ENCODE measurements around the gene PLEKHG7.

The PLEKHG7 gene

DNA sequence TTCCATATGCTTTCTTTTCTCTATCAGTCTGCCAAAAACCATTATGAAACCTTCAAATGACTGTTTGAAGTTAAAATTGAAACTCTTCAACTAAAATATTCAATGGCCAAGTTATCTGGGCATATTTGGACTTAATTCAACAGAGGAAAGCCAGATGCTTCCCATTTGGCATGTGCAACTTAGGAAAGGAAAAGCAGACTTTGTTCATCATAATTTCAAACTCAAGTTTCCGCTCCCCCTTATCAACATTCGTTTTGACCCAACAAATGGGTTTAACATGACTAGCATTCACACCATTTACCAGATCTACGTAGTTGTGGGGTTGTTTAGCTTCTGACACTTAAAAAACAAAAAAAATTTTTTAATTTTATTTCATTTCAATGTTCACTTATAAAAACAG lies 75.7 kb downstream of the PLEKHG7 start:
- no peaks in the 10 kb centered on the region for H4K20me1 ChIP-seq (ENCODE audit: insufficient read depth, low read length)
- no peaks in the 10 kb centered on the region for H3K79me2 ChIP-seq (ENCODE audit: low read length)
- no peak overlapping the region for H3K27ac ChIP-seq (ENCODE audit: low read length)
- no peaks in the 10 kb centered on the region for H3K4me1 ChIP-seq (ENCODE audit: low read length)
- no peak overlapping the region for H2AFZ ChIP-seq (ENCODE audit: low read depth, low read length)
- no peak overlapping the region for H3K9ac ChIP-seq (ENCODE audit: low read length)
- no peaks in the 10 kb centered on the region for H3K27me3 ChIP-seq (ENCODE audit: low read depth, low read length)
- no peaks in the 10 kb centered on the region for H3K9me3 ChIP-seq (ENCODE audit: insufficient read depth, low read length)
- H3K36me3 ChIP-seq (replicated peaks; ENCODE audit: low read depth, low read length): peaks cover 14% of the 10 kb centered on the region
- H3K4me2 ChIP-seq (ENCODE audit: low read length): no peak overlapping the region
- TF ChIP-seq EZH2phosphoT487 (IDR thresholded peaks at IDR 0.05; ENCODE audit: low read depth): no peak
- TF ChIP-seq, protein P1, sequence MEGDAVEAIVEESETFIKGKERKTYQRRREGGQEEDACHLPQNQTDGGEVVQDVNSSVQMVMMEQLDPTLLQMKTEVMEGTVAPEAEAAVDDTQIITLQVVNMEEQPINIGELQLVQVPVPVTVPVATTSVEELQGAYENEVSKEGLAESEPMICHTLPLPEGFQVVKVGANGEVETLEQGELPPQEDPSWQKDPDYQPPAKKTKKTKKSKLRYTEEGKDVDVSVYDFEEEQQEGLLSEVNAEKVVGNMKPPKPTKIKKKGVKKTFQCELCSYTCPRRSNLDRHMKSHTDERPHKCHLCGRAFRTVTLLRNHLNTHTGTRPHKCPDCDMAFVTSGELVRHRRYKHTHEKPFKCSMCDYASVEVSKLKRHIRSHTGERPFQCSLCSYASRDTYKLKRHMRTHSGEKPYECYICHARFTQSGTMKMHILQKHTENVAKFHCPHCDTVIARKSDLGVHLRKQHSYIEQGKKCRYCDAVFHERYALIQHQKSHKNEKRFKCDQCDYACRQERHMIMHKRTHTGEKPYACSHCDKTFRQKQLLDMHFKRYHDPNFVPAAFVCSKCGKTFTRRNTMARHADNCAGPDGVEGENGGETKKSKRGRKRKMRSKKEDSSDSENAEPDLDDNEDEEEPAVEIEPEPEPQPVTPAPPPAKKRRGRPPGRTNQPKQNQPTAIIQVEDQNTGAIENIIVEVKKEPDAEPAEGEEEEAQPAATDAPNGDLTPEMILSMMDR (IDR thresholded peaks at IDR 0.05; ENCODE audit: low read depth, low read length): no peak
- H3K4me3 ChIP-seq (ENCODE audit: low read length): no peak overlapping the region

DNA sequence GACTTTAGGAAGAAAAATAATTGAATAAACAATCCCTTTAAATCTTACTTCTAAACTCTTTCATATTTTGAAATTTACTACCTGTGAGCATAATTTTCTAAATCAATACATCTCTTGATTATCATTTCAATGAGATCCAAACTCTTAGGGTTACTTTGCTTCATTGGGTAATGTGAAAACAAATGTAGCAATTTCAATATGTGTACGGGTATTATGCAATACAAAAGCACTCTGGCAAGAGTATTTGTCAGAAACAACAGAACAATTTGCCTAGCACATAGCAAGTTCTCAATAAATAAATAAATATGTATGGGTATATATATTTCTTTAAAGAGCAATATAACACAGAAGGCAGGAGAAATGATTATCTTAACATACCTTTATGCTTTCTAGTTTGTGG lies 77.1 kb downstream of the PLEKHG7 start:
- peaks cover 14% of the 10 kb centered on the region for H3K36me3 ChIP-seq (replicated peaks; ENCODE audit: low read depth, low read length)

GRCh38 chr12:92784356-92784755 lies 81.6 kb downstream of the PLEKHG7 start:
- Histone ChIP-seq H3K36me3 (replicated peaks; ENCODE audit: low read depth, low read length) (no peaks in the 10 kb centered on the region), H3K79me2 (ENCODE audit: low read length) (no peaks in the 10 kb centered on the region), H3K4me2 (ENCODE audit: low read length) (no peak overlapping the region), H3K4me1 (ENCODE audit: low read length) (no peaks in the 10 kb centered on the region), H3K4me3 (ENCODE audit: low read length) (no peak overlapping the region), H3K27me3 (ENCODE audit: low read depth, low read length) (no peaks in the 10 kb centered on the region), H2AFZ (ENCODE audit: low read depth, low read length) (no peak overlapping the region), H3K27ac (ENCODE audit: low read length) (no peak overlapping the region), H3K9ac (ENCODE audit: low read length) (no peak overlapping the region), H4K20me1 (ENCODE audit: insufficient read depth, low read length) (no peaks in the 10 kb centered on the region), H3K9me3 (ENCODE audit: insufficient read depth, low read length) (no peaks in the 10 kb centered on the region)
- no peak for TF ChIP-seq EZH2phosphoT487 (IDR thresholded peaks at IDR 0.05; ENCODE audit: low read depth)
- TF ChIP-seq, protein P1 (IDR thresholded peaks at IDR 0.05; ENCODE audit: low read depth, low read length): no peak

More for the DNA sequence above, 77.1 kb downstream of the PLEKHG7 start:
- H3K27ac ChIP-seq (ENCODE audit: low read length): no peak overlapping the region
- no peaks in the 10 kb centered on the region for H3K79me2 ChIP-seq (ENCODE audit: low read length)
- H2AFZ ChIP-seq (ENCODE audit: low read depth, low read length): no peak overlapping the region
- H3K9ac ChIP-seq (ENCODE audit: low read length): no peak overlapping the region
- H3K9me3 ChIP-seq (ENCODE audit: insufficient read depth, low read length): no peaks in the 10 kb centered on the region
- H3K4me1 ChIP-seq (ENCODE audit: low read length): no peaks in the 10 kb centered on the region
- no peaks in the 10 kb centered on the region for H4K20me1 ChIP-seq (ENCODE audit: insufficient read depth, low read length)
- no peak overlapping the region for H3K4me3 ChIP-seq (ENCODE audit: low read length)
- H3K4me2 ChIP-seq (ENCODE audit: low read length): no peak overlapping the region
- no peak for TF ChIP-seq EZH2phosphoT487 (IDR thresholded peaks at IDR 0.05; ENCODE audit: low read depth)
- TF ChIP-seq, protein P1 (IDR thresholded peaks at IDR 0.05; ENCODE audit: low read depth, low read length): no peak
- no peaks in the 10 kb centered on the region for H3K27me3 ChIP-seq (ENCODE audit: low read depth, low read length)

DNA sequence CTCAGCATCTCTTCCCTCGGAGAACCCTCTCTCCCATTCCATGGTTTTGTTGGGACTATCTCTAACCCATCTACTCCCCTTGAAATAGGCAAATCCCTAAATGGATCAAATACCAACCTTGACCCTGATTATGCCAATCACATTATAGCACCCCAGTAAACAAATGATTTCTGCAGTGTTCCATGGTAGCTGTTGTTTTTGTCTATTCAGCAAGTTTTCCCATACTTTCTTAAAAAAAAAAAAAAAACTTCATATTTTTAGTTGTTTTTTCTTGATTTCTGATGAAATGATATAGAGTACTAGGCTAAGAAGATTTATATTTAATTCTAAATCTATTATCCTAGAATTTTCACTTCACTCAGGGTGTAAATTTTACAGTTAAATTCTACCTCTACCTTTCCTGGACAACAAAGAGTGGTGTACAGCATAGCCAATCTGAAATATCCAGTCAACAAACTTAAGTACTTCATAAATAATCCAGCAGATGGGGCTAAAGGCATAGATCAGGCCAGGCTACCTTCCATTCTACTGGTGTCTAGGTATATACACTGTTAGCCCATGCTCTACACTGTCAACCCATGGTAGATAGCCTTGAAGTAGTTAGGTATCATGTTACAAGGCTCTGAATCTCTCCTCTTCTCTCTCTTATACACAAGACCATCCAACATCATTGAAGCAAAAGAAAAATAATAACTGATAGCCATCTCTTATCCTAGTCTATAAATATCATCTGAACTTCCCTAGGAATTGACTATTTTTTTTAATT lies 82.2 kb downstream of the PLEKHG7 start:
- no peaks in the 10 kb centered on the region for H3K4me1 ChIP-seq (ENCODE audit: low read length)
- H3K27ac ChIP-seq (ENCODE audit: low read length): no peak overlapping the region
- H3K9ac ChIP-seq (ENCODE audit: low read length): no peak overlapping the region
- H3K79me2 ChIP-seq (ENCODE audit: low read length): no peaks in the 10 kb centered on the region
- H2AFZ ChIP-seq (ENCODE audit: low read depth, low read length): no peak overlapping the region
- no peaks in the 10 kb centered on the region for H4K20me1 ChIP-seq (ENCODE audit: insufficient read depth, low read length)
- H3K9me3 ChIP-seq (ENCODE audit: insufficient read depth, low read length): no peaks in the 10 kb centered on the region
- no peak overlapping the region for H3K4me2 ChIP-seq (ENCODE audit: low read length)
- TF ChIP-seq, protein P1 (IDR thresholded peaks at IDR 0.05; ENCODE audit: low read depth, low read length): peak; percentile 77
- TF ChIP-seq EZH2phosphoT487 (IDR thresholded peaks at IDR 0.05; ENCODE audit: low read depth): no peak
- H3K36me3 ChIP-seq (replicated peaks; ENCODE audit: low read depth, low read length): no peaks in the 10 kb centered on the region
- no peak overlapping the region for H3K4me3 ChIP-seq (ENCODE audit: low read length)
- H3K27me3 ChIP-seq (ENCODE audit: low read depth, low read length): no peaks in the 10 kb centered on the region
